Endothelial cell of umbilical vein (primary cell): ENCODE measurements around the gene SPINT2. TPM values are rescaled to one million over a fixed set of nuclear protein-coding genes. Genes with fewer than 3 reads are reported as not detected.
"Not testable (repeated sequence)": the region's sequence is repeated elsewhere in the genome, so short reads cannot be mapped to it uniquely, and the experiment has no call there.

Source experiments
- BruUV-seq: library from RNA; stranded (reverse); fragments of 400-500 nt; replicated peaks from 2 replicates; lab custom pipeline; 2021; lab: Mats Ljungman, UMichigan
- CTCF ChIA-PET: fragments of 300-600, 350-600 bp; sonication (Branson Sonifier 250); formaldehyde crosslinking; loops from one replicate; lab custom pipeline; 2021; ENCODE audit warnings: antibody characterized with exemption, inconsistent platforms; lab: Charles Lee
- POLR2A ChIA-PET: fragments of 300-600, 350-600 bp; sonication (Branson Sonifier 250); formaldehyde crosslinking; loops from one replicate; lab custom pipeline; 2021; ENCODE audit warnings: antibody characterized with exemption, inconsistent platforms; lab: Charles Lee
- DNase-seq: peaks from one replicate; pipeline ENCODE4 v3.0.0-alpha.2; 2011; ENCODE audit warnings: low read depth, low spot score
- FAIRE-seq: peaks from 2 replicates; lab custom pipeline; 2011; peaks lifted over from hg19 to GRCh38; lab: Jason Lieb, UNC
- H2AFZ ChIP-seq: 2 replicates; pipeline ENCODE4 v1.6.0; 2012; ENCODE audit warnings: low read depth, low read length, control low read depth, inconsistent platforms
- H3K27ac ChIP-seq: 2 replicates; pipeline ENCODE4 v1.5.1; 2011; ENCODE audit warnings: low read depth, mild to moderate bottlenecking, control low read depth, low read length, moderate library complexity; ENCODE audit not compliant: insufficient read depth
- H3K27me3 ChIP-seq, 2 experiments: 2 replicates each; pipeline versions ENCODE4 v1.6.0 to v1.6.1; 2011; ENCODE audit warnings: low read length in 2 of 2, mixed read lengths in 1 of 2; ENCODE audit not compliant: control insufficient read depth in 2 of 2, insufficient read depth in 2 of 2
- H3K36me3 ChIP-seq, 2 experiments: 2 replicates in 1 of 2; 3 replicates in 1 of 2; pipeline ENCODE4 v1.5.1; 2011; ENCODE audit warnings: low read length in 2 of 2, mild to moderate bottlenecking in 1 of 2, moderate library complexity in 1 of 2; ENCODE audit not compliant: control insufficient read depth in 2 of 2, insufficient read depth in 2 of 2; ENCODE audit errors: extremely low read depth in 1 of 2
- H3K4me1 ChIP-seq: 3 replicates; pipeline ENCODE4 v1.5.1; 2011; ENCODE audit warnings: mild to moderate bottlenecking, low read length; ENCODE audit not compliant: control insufficient read depth, insufficient read depth; ENCODE audit errors: extremely low read depth
- H3K4me2 ChIP-seq: 2 replicates; pipeline ENCODE4 v1.6.1; 2011; ENCODE audit warnings: low read length, control low read depth, mixed read lengths; ENCODE audit not compliant: insufficient read depth
- H3K4me3 ChIP-seq, 3 experiments: fragments of 200-600 bp in 1 of 3; sonication (generic), shearing (Covaris generic) in 1 of 3; replicated peaks in 1 of 3; 2 replicates each; pipeline ENCODE4 v1.5.1; 2011 to 2016; ENCODE audit warnings: control low read depth in 3 of 3, low read length in 3 of 3, mild to moderate bottlenecking in 2 of 3, inconsistent platforms in 1 of 3, low read depth in 1 of 3, moderate library complexity in 1 of 3; ENCODE audit not compliant: insufficient read depth in 1 of 3
- H3K79me2 ChIP-seq: 2 replicates; pipeline ENCODE4 v1.6.0; 2012; ENCODE audit warnings: low read length, inconsistent platforms; ENCODE audit not compliant: control insufficient read depth, insufficient read depth
- H3K9ac ChIP-seq: replicated peaks from 2 replicates; pipeline ENCODE3; 2011; ENCODE audit warnings: low read length, control low read depth; ENCODE audit not compliant: insufficient read depth; ENCODE audit errors: extremely low read depth
- H3K9me1 ChIP-seq: replicated peaks from 3 replicates; pipeline ENCODE4 v1.6.0; 2011; ENCODE audit warnings: mild to moderate bottlenecking, low read length; ENCODE audit not compliant: control insufficient read depth, insufficient read depth; ENCODE audit errors: extremely low read depth
- H3K9me3 ChIP-seq: replicated peaks from 2 replicates; pipeline ENCODE4 v1.5.1; 2012; ENCODE audit warnings: low read length, inconsistent platforms; ENCODE audit not compliant: control insufficient read depth, insufficient read depth
- H4K20me1 ChIP-seq: replicated peaks from 2 replicates; pipeline ENCODE3; 2011; ENCODE audit warnings: mild to moderate bottlenecking, low read length; ENCODE audit not compliant: control insufficient read depth, insufficient read depth; ENCODE audit errors: extremely low read depth
- EZH2 ChIP-seq: IDR thresholded peaks from 2 replicates; pipeline ENCODE4 v1.6.1; 2012; ENCODE audit warnings: borderline replicate concordance, low read depth, mild to moderate bottlenecking, moderate library complexity, low read length, inconsistent platforms; ENCODE audit not compliant: severe bottlenecking
- MYC ChIP-seq: IDR thresholded peaks from one replicate; pipeline ENCODE4 v1.6.1; 2011; ENCODE audit warnings: mild to moderate bottlenecking, low read depth, low read length
- POLR2AphosphoS5 ChIP-seq: IDR thresholded peaks from 2 replicates; pipeline ENCODE4 v1.6.1; 2012; ENCODE audit warnings: low read depth, mild to moderate bottlenecking, control low read depth, low read length, moderate library complexity; ENCODE audit not compliant: insufficient read depth
- dilution Hi-C: fragments of 300-500 bp; cut with MboI; formaldehyde crosslinking; loops from one replicate; pipeline ENCODE4 v1.15.0; 2019; ENCODE audit warnings: low sequenced_read_pairs; ENCODE audit not compliant: extremely low pct_ligation_motif_present
- intact Hi-C: fragments of 100-400 bp; cut with micrococcal nuclease; formaldehyde crosslinking; loops from one replicate; pipeline ENCODE4 v1.10.0; 2022
- polyA plus RNA-seq, 4 experiments: library from polyadenylated mRNA; depleted of rRNA in 3 of 4; stranded (reverse) in 3 of 4; unstranded in 1 of 4; fragments of >200 nt; gene quantifications; 2 replicates each; pipeline versions ENCODE4 v1.2.1 to v1.2.3, GENCODE V29; 2011 to 2012; ENCODE audit warnings: missing spikeins in 1 of 4
- total RNA-seq: library from RNA; stranded (reverse); gene quantifications from 2 replicates; pipeline ENCODE4 v1.2.3, GENCODE V29; 2021
- TF ChIP-seq, protein P1 (sequence below), 2 donors: IDR thresholded peaks; 1 replicate in 1 of 2; 2 replicates in 1 of 2; pipeline ENCODE4 v1.5.1; 2011; ENCODE audit warnings: low read length in 2 of 2, mild to moderate bottlenecking in 2 of 2, moderate library complexity in 2 of 2, control low read depth in 1 of 2, inconsistent platforms in 1 of 2, low read depth in 1 of 2; ENCODE audit not compliant: insufficient read depth in 1 of 2; ENCODE audit errors: extremely low read depth in 1 of 2

Gene SPINT2
- total and polyA plus RNA-seq, 2 donors (not counting 3 experiments of a cell fraction or from before 2014, with no cell fraction given): 28.9 to 46.6 TPM

DNA sequence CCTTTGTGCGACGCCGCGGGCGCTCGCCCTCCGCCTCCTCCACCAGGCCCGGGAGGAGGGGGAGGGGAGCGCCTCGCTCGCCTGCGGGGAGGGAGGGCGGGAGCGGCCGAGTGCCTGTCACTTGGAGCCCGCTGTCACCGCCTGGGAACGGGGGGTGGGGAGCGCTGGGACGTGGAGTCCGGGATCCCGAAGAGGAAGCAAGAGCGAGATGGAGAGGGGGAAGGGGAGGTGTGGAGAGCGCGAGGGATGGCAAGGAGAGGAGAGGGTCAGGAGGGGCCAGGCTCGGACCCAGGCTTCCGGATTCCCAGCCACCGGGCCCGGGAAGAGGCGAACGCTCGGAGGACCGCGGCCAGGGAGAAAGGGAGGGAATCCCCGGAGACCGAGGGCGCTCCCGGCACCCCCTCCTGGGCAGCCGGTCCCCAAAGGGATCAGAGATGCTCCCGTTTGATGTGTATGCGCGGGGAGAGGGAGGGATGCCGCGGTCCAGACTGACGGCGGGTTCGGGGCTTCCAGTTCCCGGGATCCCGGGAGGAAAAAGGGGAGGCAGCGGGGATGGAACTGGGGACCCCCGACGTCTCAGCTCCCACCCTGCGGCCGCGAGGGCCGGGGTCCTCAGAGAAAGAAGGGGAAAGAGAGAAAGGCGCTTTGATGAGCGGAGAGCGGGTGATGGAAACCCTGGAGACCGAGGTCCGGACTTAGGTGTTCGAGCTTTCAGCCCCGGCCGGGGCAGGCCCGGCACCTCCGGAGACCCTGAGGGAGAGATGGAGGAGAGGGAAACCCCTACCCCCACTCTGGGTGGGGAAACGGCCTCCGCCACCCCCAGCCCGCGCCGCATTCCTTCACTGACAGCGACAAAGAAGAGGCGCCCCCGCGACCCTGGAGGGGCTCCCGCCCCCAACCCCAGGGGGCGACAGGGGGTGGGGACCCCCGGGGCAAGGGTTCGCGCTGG is 35.6 kb upstream of the SPINT2 start:
- TF ChIP-seq EZH2 (peak; percentile 60), MYC (no peak)
- H3K4me3 ChIP-seq: peak overlapping the region in 2 of 3 experiments; percentile 14 to 51
- BruUV-seq: no TSS peak
- no peaks in the 10 kb centered on the region for H3K9me3 ChIP-seq
- ChIA-PET POLR2A (no interaction called here), CTCF (no interaction called here)
- peak overlapping the region; percentile 11 for H2AFZ ChIP-seq
- no peak overlapping the region for H3K9ac ChIP-seq
- H3K27ac ChIP-seq: no peak overlapping the region
- H4K20me1 ChIP-seq: no peaks in the 10 kb centered on the region
- H3K4me2 ChIP-seq: peak overlapping the region; percentile 75
- FAIRE-seq (no peak), DNase-seq (no peak)
- no peaks in the 10 kb centered on the region for H3K36me3 ChIP-seq
- intact Hi-C loops (loop anchor here (1.0 to 10.0 kb wide), 2 partner anchors 107 to 224 kb away; partner anchors contain the start of gene CATSPERG), dilution Hi-C loops (no loop called here)
- H3K4me1 ChIP-seq: peaks cover 8% of the 10 kb centered on the region
- H3K9me1 ChIP-seq: no peaks in the 10 kb centered on the region
- H3K79me2 ChIP-seq: no peaks in the 10 kb centered on the region
- peaks cover 9 to 14% of the 10 kb centered on the region in 2 experiments for H3K27me3 ChIP-seq

DNA sequence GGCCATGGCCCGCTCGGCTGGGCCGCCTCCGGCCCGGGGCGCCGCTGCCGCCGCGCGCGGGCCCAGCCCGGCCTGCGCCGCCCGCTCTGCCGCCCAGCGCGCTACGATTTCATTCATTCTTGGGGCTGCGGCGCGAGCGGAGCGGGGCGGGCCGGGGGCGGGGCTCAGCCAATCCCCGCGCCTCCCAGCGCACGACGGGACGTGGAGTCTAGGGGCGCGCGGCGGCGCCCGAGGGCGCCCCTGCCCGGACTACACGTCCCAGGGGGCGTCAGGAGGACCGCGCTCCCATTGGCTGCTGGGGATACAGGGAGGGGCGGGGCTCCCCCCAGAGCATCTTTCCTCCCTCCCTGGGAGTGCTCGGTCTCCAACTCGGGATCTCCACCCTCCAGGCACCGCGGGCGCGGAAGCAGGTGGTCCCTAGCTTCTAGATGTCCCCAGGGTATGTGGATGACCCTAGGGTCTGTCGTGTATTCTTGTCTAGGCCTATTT is 34.7 kb upstream of the SPINT2 start:
- TF ChIP-seq, protein P1, sequence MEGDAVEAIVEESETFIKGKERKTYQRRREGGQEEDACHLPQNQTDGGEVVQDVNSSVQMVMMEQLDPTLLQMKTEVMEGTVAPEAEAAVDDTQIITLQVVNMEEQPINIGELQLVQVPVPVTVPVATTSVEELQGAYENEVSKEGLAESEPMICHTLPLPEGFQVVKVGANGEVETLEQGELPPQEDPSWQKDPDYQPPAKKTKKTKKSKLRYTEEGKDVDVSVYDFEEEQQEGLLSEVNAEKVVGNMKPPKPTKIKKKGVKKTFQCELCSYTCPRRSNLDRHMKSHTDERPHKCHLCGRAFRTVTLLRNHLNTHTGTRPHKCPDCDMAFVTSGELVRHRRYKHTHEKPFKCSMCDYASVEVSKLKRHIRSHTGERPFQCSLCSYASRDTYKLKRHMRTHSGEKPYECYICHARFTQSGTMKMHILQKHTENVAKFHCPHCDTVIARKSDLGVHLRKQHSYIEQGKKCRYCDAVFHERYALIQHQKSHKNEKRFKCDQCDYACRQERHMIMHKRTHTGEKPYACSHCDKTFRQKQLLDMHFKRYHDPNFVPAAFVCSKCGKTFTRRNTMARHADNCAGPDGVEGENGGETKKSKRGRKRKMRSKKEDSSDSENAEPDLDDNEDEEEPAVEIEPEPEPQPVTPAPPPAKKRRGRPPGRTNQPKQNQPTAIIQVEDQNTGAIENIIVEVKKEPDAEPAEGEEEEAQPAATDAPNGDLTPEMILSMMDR (IDR thresholded peaks at IDR 0.05; ENCODE audit: extremely low read depth in 1 of 2, insufficient read depth in 1 of 2, low read depth in 1 of 2, low read length in 2 of 2): peak in 1 of 2 donors; percentile 13
- TF ChIP-seq POLR2AphosphoS5: no peak
- intact Hi-C loops: loop anchor here (1.0 to 10.0 kb wide), 4 partner anchors 106 to 405 kb away; partner anchors contain the start of genes CATSPERG, GGN and SPRED3
- H3K27me3 ChIP-seq: peaks cover 9 to 14% of the 10 kb centered on the region in 2 experiments
- peaks cover 8% of the 10 kb centered on the region for H3K4me1 ChIP-seq
- H3K4me3 ChIP-seq: peak overlapping the region in 1 of 3 experiments; percentile 14
- H3K4me2 ChIP-seq: no peak overlapping the region
- peak; percentile 88 for FAIRE-seq
- H3K9me1 ChIP-seq: no peaks in the 10 kb centered on the region
- no peaks in the 10 kb centered on the region for H4K20me1 ChIP-seq
- ChIA-PET POLR2A (no interaction called here), CTCF (interaction anchor here (1.5 kb wide), 1 partner anchor 15 kb away, joined by 4 read pairs; no protein-coding TSS in a partner anchor)
- H3K9me3 ChIP-seq: no peaks in the 10 kb centered on the region
- DNase-seq: peak; percentile 77
- dilution Hi-C loops: no loop called here
- no peak overlapping the region for H3K27ac ChIP-seq
- H2AFZ ChIP-seq: no peak overlapping the region
- H3K79me2 ChIP-seq: no peaks in the 10 kb centered on the region
- BruUV-seq: no TSS peak
- H3K9ac ChIP-seq: no peak overlapping the region
- no peaks in the 10 kb centered on the region for H3K36me3 ChIP-seq

DNA sequence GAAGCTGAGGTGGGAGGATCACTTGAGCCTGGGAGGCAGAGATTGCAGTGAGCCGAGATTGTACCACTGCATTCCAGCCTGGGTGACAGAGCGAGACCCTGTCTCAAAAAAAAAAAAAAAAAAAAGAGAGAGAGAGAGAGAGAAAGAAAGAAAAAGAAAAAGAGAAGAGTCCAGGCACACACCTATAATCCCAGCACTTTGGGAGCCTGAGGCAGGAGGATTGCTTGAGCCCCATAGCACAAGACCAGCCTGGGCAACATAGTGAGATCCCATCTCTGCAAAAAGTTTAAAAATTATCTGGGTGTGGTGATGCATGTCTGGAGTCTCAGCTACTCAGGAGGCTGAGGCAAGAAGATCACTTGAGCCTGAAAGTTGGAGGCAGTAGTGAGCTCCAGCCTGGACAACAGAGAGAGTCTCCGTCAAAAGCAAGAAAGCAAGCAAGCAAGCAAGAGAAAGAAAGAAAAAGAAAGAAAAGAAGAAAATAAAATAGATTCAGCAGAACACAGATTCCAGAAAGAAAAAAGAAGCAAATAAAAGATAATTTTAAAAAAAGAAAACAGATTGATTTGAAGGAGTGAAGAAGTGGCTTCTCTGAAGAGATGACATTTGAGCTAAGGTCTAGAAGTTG is 33.8 kb upstream of the SPINT2 start:
- POLR2A ChIA-PET, H3K9ac ChIP-seq, dilution Hi-C loops, H3K4me2 ChIP-seq, H2AFZ ChIP-seq, H3K9me1 ChIP-seq, BruUV-seq, H4K20me1 ChIP-seq, H3K9me3 ChIP-seq, H3K27ac ChIP-seq, H3K4me3 ChIP-seq, FAIRE-seq, H3K4me1 ChIP-seq, H3K79me2 ChIP-seq, H3K36me3 ChIP-seq, DNase-seq: not testable (repeated sequence)
- intact Hi-C loops: loop anchor here (5.0 to 10.0 kb wide), 2 partner anchors 157 to 404 kb away; partner anchors contain the start of genes GGN and SPRED3
- CTCF ChIA-PET: interaction anchor here (1.5 to 2.4 kb wide), 2 partner anchors 14 to 328 kb away, joined by 4 to 12 read pairs; no protein-coding TSS in a partner anchor
- H3K27me3 ChIP-seq: peaks cover 9 to 14% of the 10 kb centered on the region in 2 experiments
